HG03108 (cell line): ENCODE data around the gene PANK2.

Experiments used
- ATAC-seq: cut with Tn5 transposase; IDR thresholded peaks from one replicate; pipeline ENCODE4 v1.9.1; 2021; ENCODE audit warnings: moderate library complexity; ENCODE audit not compliant: unreplicated experiment

The PANK2 gene

DNA sequence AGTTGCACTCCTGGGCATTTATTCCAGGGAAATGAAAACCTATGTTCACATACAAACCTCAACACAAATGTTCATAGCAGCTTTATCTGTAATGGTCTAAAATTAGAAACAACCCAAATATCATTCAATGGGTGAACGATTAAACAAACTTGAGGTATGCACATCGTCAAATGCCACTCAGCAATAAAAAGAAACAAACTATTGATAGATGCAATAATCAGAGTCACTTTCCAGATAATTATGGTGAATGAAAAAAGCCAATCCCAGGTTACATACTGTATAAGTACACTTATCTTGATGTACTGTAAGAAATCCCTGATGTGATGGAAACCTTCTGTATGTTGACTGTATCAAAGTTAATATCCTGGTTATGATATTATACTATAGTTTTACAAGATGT lies 87.3 kb downstream of the PANK2 start:
- no peak for ATAC-seq
